GM12873 (cell line): ENCODE measurements around the gene KCNQ1.

ENCODE experiments used
- CTCF ChIP-seq: IDR thresholded peaks from 2 replicates; pipeline ENCODE4 v1.5.1; 2012; ENCODE audit warnings: low read depth, mild to moderate bottlenecking, moderate library complexity, low read length, control low read depth; ENCODE audit not compliant: insufficient read depth; ENCODE audit errors: missing control alignments

KCNQ1 gene

GRCh38 chr11:2796091-2796490, 351.3 kb downstream of the KCNQ1 start:
- no peak for TF ChIP-seq CTCF

DNA sequence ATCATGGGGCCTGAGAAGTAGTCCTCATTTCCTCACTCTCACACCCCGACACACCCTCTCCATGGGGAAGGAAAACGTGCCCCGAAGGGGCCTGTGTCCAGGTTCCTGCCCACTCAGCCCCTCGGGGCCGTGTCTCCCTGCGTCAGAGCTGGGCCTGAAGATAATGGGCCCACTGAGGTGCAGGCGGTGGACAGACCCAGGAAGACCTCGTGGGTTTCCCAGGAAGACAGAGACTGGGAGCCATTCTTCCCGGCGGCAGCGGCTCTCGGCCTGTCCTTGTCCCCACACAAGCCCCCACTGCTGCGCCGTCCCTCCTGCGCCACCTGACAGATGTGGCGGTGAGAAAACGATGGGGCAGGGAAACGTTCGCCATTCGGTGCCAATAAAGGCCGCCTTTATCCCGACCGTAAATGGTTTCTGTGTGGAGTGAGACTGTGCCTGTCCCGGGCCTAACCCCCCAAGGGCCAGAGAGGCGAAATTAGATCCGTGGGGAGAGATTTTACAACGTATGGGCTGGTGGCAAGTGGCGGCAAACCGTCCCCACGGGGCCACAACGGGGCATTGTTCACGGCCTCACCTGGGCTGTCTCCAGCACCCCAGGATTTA, 351.8 kb downstream of the KCNQ1 start:
- TF ChIP-seq CTCF, result no peak

- TF ChIP-seq CTCF, result no peak
Measured at GRCh38 chr11:2797121-2797711, 352.4 kb downstream of the KCNQ1 start.

GRCh38 chr11:2797741-2798361, 353.0 kb downstream of the KCNQ1 start:
- no peak for TF ChIP-seq CTCF

- no peak for TF ChIP-seq CTCF
Measured at GRCh38 chr11:2798951-2799761, 354.3 kb downstream of the KCNQ1 start.

GRCh38 chr11:2799881-2800654, 355.3 kb downstream of the KCNQ1 start:
- TF ChIP-seq CTCF, result no peak
